Adrenal gland (tissue), 5 donors: Measurements from ENCODE around the gene DNAL1.

ENCODE experiments used
- CTCF ChIP-seq, 6 experiments: fragments of 450-650 bp in 4 of 6; fragments of 200-600 bp in 2 of 6; sonication (generic) in 1 of 6; IDR thresholded peaks; 1 replicate in 5 of 6; 2 replicates in 1 of 6; pipeline versions ENCODE4 v1.5.1 to v1.8.0; 2016 to 2021; ENCODE audit warnings: antibody characterized with exemption in 6 of 6, mild to moderate bottlenecking in 2 of 6, moderate library complexity in 1 of 6
- POLR2A ChIP-seq, 2 donors: fragments of 450-650 bp; IDR thresholded peaks; one replicate each; pipeline ENCODE4 v1.6.1; 2017; ENCODE audit warnings: antibody characterized with exemption in 2 of 2, mild to moderate bottlenecking in 2 of 2, moderate library complexity in 1 of 2
- donor health status: DM: no; HTN: no; CAD: no.

GRCh38 chr14:73678698-73679097, 33.9 kb downstream of the DNAL1 start:
- no peak for TF ChIP-seq CTCF (IDR thresholded peaks at IDR 0.05)
- no peak for TF ChIP-seq POLR2A (IDR thresholded peaks at IDR 0.05)
